Measurements from ENCODE around the gene CPT1A.

DNA sequence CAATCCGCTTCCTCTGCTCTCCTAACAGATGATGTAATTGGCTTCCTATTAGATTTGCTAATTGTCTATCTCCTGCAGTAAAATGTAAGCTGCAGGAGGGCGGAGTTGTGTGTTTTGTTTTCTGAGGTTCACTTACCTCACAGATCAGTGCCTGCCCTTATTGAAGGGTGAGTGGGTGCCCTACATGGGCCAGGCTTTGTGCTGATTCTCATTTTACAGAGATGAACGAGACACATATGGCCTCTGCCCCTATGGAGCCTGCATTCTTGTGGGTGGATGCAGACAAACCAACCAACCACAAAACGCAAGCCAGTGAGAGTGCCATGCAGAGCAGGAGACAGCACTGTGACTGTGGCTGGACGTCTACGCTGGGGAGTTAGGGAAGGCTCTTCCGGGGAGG is 100.3 kb downstream of the CPT1A start:
- TF ChIP-seq, protein P1, sequence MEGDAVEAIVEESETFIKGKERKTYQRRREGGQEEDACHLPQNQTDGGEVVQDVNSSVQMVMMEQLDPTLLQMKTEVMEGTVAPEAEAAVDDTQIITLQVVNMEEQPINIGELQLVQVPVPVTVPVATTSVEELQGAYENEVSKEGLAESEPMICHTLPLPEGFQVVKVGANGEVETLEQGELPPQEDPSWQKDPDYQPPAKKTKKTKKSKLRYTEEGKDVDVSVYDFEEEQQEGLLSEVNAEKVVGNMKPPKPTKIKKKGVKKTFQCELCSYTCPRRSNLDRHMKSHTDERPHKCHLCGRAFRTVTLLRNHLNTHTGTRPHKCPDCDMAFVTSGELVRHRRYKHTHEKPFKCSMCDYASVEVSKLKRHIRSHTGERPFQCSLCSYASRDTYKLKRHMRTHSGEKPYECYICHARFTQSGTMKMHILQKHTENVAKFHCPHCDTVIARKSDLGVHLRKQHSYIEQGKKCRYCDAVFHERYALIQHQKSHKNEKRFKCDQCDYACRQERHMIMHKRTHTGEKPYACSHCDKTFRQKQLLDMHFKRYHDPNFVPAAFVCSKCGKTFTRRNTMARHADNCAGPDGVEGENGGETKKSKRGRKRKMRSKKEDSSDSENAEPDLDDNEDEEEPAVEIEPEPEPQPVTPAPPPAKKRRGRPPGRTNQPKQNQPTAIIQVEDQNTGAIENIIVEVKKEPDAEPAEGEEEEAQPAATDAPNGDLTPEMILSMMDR (IDR thresholded peaks at IDR 0.05; ENCODE audit: insufficient read depth, low read length, poor library complexity, severe bottlenecking): no peak
- no peak for TF ChIP-seq EZH2phosphoT487 (conservative IDR thresholded peaks at IDR 0.05; ENCODE audit: low read length)
